GM19328 (cell line): Measurements from ENCODE around the gene FGD6.
"Not testable (repeated sequence)": the region's sequence is repeated elsewhere in the genome, so short reads cannot be mapped to it uniquely, and the experiment has no call there.

ENCODE experiments used
- ATAC-seq: cut with Tn5 transposase; IDR thresholded peaks from one replicate; pipeline ENCODE4 v1.9.1; 2021; ENCODE audit warnings: mild to moderate bottlenecking, moderate library complexity; ENCODE audit not compliant: unreplicated experiment

Gene FGD6

DNA sequence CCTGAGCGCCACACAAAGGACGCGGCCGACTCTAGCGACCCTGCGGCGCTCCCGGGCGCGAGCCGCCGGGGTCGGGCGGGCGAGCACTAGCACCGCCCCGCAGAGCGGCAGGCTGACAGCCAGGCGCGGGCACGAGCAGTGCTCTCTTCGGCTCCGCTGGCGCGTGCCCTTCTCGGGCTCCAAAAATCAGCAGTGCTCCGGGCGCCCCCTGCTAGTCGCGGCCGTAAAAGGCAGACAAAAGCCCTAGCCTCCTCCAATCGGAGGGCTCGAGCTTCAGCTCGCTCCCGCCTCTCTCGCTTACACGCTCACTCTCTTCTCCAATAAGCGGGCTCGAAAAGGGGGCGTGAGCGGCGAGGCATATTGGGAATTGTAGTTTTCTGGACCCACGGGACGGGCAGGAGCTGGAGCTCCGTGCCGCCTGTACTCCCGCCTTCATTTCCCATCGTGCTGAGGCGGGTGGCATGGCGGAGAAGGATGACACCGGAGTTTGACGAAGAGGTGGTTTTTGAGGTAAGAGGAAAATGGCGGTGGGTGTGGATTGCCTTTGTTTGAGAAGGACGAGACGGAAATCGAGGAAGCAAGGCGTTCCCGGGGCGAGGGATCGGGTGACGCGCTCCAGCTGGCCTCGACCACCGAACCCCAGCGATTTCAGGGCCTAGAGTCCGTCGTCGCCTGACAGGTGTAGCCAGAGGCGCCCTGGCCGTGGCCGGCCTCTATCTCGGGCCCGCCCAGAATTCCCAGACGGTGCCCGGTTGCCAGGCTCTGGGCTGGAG, at the start of gene FGD6, which contains the start of gene VEZT:
Gene FGD6 (minus strand): TSS at position 91 of the 773 bp plus-strand sequence. CDS start 227 bp downstream, outside the sequence.
Gene VEZT (plus strand): TSS at position 431 of the 773 bp plus-strand sequence. CDS start 44 bp downstream, at position 475.
- peak; percentile 89 for ATAC-seq

DNA sequence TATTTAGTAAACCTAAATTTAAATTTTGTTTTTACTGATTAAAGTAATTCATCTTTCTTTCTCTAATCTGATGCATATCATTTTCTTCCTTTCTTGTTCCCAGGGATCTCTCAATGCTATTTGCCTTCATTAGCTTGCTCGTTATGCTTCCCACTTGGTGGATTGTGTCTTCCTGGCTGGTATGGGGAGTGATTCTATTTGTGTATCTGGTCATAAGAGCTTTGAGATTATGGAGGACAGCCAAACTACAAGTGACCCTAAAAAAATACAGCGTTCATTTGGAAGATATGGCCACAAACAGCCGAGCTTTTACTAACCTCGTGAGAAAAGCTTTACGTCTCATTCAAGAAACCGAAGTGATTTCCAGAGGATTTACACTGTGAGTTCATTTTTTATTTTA, 49.0 kb upstream of the FGD6 start:
- ATAC-seq: no peak

- no peak for ATAC-seq
Observed at GRCh38 chr12:95265765-95266164, 48.5 kb upstream of the FGD6 start.

DNA sequence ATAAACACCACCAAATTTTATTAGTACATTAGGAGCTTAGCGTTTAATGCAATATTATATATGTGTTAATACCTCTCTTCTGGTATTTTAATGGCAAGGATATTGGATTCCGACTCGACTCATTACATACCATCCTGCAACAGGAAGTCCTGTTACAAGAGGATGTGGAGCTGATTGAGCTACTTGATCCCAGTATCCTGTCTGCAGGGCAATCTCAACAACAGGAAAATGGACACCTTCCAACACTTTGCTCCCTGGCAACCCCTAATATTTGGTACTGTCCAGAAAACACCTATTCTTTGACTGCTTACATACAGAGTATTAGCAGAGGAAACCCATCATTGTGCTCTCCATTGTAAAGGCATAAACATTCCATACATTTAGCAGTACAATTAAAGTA, 45.5 kb upstream of the FGD6 start:
- no peak for ATAC-seq

- ATAC-seq: no peak
Observed at GRCh38 chr12:95261109-95261508, 43.8 kb upstream of the FGD6 start.

DNA sequence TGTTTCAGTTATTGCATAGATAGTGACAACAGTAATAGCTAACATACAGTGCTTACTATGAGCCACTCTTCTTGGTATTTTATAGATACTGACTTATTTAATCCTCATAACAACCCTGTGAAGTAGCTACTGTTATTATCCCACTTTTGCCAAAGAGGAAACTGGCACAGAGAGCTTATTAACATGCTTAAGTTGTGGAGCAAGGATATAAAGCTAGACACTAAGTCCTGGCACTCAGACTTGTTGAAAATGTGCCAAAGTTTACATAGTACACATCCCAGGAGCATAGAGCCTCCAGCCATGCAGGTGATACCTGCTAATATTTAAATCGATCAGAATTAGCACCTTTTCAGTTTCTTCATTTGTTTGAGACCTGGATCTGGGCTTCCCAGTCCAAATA, 42.1 kb upstream of the FGD6 start:
- no peak for ATAC-seq

DNA sequence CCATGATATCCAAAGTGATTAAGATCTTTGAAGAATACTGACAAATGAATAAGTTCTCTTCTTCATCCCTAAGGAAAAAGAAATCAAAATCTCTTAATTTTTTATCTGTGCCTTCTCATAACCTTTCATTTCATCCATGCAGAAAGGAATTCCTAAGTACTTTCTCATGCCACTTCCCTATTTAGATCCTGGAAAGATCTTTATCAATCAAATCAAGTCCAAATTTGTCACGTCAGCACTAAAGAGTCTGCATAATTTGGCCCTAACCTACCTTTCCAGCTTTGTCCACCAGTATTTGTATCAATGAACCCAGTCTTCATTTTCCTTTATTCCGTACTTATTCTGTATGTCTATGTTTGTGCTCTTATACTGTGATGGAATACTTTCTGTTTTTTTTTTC, 41.5 kb upstream of the FGD6 start:
- no peak for ATAC-seq

- no peak for ATAC-seq
Observed at GRCh38 chr12:95258151-95258550, 40.9 kb upstream of the FGD6 start.

DNA sequence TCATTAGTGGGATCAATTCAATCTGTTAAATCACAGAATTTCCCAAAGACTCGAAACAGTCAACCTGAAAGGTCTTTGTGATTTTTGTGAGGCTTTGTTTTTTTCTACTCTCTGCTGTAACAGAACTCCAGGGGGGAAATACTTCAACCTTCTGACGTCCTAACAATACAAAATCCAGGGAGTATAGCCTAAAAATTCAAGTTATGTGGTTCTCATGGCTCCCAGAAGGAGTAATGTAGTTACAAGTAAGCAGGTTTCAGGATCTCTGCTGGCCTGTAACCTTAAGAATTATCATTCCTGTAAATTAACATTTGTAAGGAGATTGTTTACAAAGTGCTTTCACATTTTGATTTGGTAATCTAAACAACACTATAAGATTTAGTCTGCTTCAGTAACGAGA, 40.3 kb upstream of the FGD6 start:
- ATAC-seq: no peak

DNA sequence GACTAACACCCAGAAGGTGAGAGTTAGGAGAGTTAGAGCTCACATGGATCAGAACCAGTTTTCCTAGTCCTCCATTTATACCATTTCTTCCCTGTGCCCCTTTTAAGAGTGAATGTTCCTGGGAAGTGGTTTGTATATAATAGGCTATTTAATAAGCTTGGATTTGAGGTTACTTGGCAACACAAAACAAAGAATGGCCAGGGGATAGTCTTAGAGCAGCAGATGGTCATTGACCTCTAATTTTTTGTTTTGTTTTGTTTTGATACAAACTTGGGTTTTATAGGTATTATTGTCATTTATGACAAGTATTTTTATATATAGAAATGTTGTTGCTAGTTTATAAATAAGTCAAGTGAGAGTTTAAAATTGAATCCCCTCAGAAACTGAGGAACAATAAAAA, 36.1 kb upstream of the FGD6 start:
- no peak for ATAC-seq

- no peak for ATAC-seq
Observed at GRCh38 chr12:95248604-95249360, 31.5 kb upstream of the FGD6 start.

GRCh38 chr12:95248095-95248494, 30.8 kb upstream of the FGD6 start:
- ATAC-seq: no peak

DNA sequence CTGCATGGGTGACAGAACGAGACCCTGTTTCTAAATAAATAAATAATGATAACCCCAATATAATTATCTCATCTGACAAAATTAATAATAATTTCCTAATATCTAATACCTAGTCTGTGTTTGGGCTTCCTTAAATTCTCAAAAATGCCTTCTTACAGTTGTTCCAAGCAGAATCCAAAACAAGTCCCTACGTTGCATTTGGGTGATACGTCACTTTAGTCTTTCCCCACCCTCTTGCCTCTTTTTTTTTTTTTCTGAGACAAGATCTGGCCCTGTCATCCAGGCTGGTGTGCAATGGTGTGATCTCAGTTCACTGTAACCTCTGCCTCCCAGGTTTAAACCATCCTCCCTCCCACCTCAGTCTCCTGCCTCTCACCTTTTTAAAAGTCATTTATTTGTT, 27.1 kb upstream of the FGD6 start:
- no peak for ATAC-seq

DNA sequence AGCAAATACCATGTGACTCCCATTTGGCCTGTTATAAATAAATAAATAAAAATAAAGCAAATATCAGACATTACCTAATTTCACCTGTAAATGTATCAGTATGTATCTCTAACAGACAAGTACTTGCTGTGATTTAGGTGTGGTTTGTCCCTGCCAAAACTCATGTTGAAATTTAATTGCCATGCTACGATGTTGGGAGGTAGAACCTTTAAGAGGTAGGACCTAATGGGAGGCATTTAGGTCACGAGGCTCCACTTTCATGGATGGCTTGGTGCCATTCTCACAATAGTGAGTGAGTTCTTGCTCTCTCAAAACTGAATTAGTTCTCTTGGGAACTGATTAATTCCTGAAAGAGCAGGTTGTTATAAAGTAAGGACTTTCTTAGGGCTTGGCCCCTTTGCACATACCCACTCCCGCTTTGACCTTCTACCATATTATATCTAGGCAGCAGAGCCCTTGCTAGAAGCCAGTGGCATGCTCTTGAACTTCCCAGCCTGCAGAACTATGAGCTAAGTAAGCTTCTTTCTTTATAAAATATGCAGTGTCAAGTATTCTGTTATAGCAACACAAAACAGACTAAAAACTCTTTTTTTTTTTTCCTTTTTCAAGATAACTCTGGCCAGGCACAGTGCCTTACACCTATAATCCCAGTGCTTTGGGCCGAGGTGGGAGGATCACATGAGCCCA, 26.4 kb upstream of the FGD6 start:
- no peak for ATAC-seq

DNA sequence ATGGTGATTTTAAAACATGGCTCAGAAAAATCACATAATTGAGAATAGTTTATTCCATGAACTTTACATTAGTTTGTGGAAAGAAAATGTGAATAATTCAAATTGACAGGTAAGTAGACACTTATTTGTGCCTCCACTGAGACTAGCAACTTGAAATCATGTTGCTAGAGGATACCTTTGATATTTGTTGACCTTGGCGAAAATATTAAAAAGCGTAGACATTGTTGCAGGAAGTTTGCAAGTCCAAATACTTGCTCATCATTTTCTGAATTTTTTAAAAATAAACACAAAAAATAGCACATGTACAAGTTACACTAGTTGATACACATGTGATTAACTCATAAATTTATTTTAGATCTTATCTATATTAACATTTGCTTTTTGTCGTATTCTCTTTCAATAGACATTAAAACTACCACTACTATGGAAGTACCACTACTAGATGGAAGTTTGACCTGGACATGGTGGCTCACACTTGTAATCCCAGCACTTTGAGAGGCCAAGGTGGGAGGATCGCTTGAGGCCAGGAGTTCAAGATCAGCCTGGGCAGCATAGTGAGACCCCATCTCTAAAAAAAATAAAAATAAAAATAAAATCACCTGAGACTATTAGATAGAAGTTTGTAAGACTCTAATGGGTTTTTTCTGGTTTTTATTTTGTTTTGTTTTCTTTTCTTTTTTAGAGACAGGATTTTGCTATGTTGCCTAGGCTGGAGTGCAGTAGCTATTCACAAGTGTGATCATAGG, 24.7 kb upstream of the FGD6 start:
- no peak for ATAC-seq

- ATAC-seq: not testable (repeated sequence)
Observed at GRCh38 chr12:95241138-95241537, 23.9 kb upstream of the FGD6 start.

GRCh38 chr12:95240556-95240955, 23.3 kb upstream of the FGD6 start:
- ATAC-seq: no peak

DNA sequence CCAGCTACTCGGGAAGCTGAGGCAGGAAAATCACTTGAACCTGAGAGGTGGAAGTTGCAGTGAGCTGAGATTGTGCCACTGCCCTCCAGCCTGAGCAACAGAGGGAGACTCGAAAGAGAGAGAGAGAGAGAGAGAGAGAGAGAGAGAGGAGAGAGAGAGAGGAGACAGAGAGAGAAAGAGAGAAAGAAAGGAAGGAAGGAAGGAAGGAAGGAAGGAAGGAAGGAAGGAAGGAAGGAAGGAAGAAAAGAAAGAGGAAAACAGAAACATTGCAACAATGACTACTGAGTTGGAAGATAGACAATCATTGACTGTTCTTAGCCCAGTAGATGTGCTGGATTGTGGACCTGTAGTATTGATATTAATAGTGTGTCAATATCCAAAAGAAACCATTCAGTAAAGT, 22.6 kb upstream of the FGD6 start:
- ATAC-seq: not testable (repeated sequence)

DNA sequence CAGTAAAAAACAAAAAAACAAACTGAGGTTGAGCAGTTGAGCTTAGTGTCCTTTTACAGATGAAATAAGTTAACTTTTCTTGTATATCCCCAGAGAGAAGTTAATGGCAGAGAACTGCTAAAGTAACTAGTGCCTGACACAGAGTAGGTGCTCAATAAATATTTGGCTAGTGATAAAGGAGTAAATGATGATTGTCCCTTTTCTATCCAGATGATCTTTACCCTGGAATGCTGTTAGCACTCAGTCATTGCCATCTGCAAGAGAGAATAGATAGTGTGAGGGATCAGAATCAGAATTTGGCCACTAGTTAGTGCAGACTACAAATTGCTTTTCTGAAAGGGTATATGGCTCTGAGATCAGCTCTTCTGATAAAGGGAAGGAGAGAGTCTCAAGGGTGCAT, 21.9 kb upstream of the FGD6 start:
- no peak for ATAC-seq

DNA sequence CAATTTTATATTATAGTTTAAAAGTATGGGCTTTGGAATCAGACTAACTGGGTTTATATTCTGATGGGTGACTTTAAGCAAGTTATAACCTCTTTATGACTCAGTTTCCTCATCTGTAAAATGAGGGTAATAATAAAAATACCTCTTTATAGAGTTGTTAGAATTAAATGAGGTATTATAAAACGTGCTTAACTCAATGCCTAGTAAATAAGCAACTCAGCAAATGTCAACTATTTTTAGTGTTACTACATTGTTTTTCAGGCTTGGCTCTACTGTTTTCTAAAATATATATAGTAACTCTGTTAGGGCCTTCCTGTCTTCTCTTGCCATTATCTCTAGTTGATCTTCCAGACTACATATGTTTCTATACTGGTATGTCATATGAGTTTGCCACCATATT, 20.9 kb upstream of the FGD6 start:
- no peak for ATAC-seq

DNA sequence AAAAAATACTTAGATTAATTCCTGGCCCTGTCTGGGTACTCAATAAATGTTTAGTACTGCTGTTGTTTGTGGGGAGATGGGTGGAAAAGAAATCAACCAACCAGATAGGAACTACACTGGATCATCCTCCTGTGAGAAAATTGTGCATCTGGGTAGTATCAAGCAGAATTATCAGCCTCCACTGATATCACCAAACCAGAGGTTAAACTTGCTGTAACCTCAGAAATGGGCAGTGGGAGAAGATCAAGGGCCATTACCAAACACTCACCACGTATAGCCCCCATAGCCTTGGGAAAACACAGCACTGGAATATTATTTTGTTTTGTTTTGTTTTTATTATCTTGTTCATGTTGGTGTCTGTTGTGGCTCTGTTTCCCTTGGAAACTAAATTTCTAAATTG, 20.0 kb upstream of the FGD6 start:
- ATAC-seq: no peak
